Spinal cord (tissue), 10 donors: ENCODE data around the gene DTNB. TPM values are rescaled to one million over a fixed set of nuclear protein-coding genes. Genes with fewer than 3 reads are reported as not detected.

Source experiments
- DNase-seq, 6 donors: peaks; one replicate each; pipeline versions ENCODE4 v3.0.0 to v3.0.0-alpha.2; 2013 to 2015; ENCODE audit warnings: low spot score in 6 of 6, low read depth in 4 of 6
- H3K27ac ChIP-seq: one replicate; pipeline ENCODE4 v1.5.1; 2013; ENCODE audit warnings: low read depth, low read length, control low read depth
- H3K27me3 ChIP-seq: one replicate; pipeline ENCODE4 v1.6.1; 2013; ENCODE audit warnings: low read length; ENCODE audit not compliant: control insufficient read depth, insufficient read depth
- H3K36me3 ChIP-seq: one replicate; pipeline ENCODE4 v1.6.1; 2013; ENCODE audit warnings: low read length; ENCODE audit not compliant: control insufficient read depth, insufficient read depth
- H3K4me1 ChIP-seq: one replicate; pipeline ENCODE4 v1.6.1; 2013; ENCODE audit warnings: low read length; ENCODE audit not compliant: control insufficient read depth, insufficient read depth
- H3K4me3 ChIP-seq: one replicate; pipeline ENCODE4 v1.5.1; 2013; ENCODE audit warnings: low read depth, low read length, control low read depth
- H3K9me3 ChIP-seq: one replicate; pipeline ENCODE4 v1.6.1; 2013; ENCODE audit warnings: low read length; ENCODE audit not compliant: control insufficient read depth, insufficient read depth
- WGBS: methylation state at CpG from one replicate; pipeline ENCODE4 v1.1.5; 2013; ENCODE audit warnings: missing lambda C conversion rate; ENCODE audit not compliant: insufficient coverage; 5-methylcytosine and 5-hydroxymethylcytosine counted together
- polyA plus RNA-seq, 2 donors: library from polyadenylated mRNA; unstranded; fragments of 120-200 nt; gene quantifications; one replicate each; pipeline ENCODE4 v1.2.1, GENCODE V29; 2013; ENCODE audit not compliant: insufficient read length in 2 of 2
- small RNA-seq: library from RNA; depleted of rRNA; stranded (forward); fragments of <200 nt; gene quantifications from one replicate; pipeline ENCODE3, GENCODE V24; 2014; ENCODE audit warnings: low replicate concordance
- total RNA-seq, 2 donors: library from RNA; depleted of rRNA in 1 of 2; stranded (reverse); fragments of 120-200 nt in 1 of 2; fragments of >200 nt in 1 of 2; gene quantifications; one replicate each; pipeline versions ENCODE4 v1.2.3 to v1.2.4, GENCODE V29; 2013 to 2014
- donor health status: healthy.

The DTNB gene
- total and polyA plus RNA-seq, 4 donors: 21.1 to 50.8 (median 34.5) TPM

- DNase-seq: no peak
- WGBS: 81% methylated on average over 19 of the region's 27 CpGs
- Histone ChIP-seq H3K36me3 (peaks cover 32% of the 10 kb centered on the region), H3K4me3 (no peak overlapping the region), H3K4me1 (peaks cover 68% of the 10 kb centered on the region), H3K9me3 (no peaks in the 10 kb centered on the region), H3K27me3 (no peaks in the 10 kb centered on the region), H3K27ac (no peak overlapping the region)
Measured at GRCh38 chr2:25328152-25329085, 345.0 kb downstream of the DTNB start.

Small RNA genes within 50 kb of the gene (small RNA-seq; reads per million reads assigned to genes)
- gene MIR1301: 8.2 reads per million, percentile 95 among the genes with 10 or more reads in this experiment
- gene RF00019: not detected

Other genes starting within 250 kb of the DTNB start
- 10 to 100 TPM; 11.3 to 13.2 TPM for gene ASXL2, start 204.9 kb upstream of the DTNB start, total RNA-seq
- 10 to 100 TPM in 1 of 2 donors, 1 to 10 TPM in 1; 7.0 to 11.2 TPM for gene ASXL2, start 204.9 kb upstream of the DTNB start, polyA plus RNA-seq